GM18909 (cell line): Measurements from ENCODE around the gene KRT24.
A peak's percentile ranks its signal among the peaks of the same experiment; 100 is the strongest.

Experiments used
- ATAC-seq: cut with Tn5 transposase; IDR thresholded peaks from one replicate; pipeline ENCODE4 v1.9.1; 2021; ENCODE audit warnings: mild to moderate bottlenecking; ENCODE audit not compliant: unreplicated experiment, poor library complexity

The KRT24 gene

DNA sequence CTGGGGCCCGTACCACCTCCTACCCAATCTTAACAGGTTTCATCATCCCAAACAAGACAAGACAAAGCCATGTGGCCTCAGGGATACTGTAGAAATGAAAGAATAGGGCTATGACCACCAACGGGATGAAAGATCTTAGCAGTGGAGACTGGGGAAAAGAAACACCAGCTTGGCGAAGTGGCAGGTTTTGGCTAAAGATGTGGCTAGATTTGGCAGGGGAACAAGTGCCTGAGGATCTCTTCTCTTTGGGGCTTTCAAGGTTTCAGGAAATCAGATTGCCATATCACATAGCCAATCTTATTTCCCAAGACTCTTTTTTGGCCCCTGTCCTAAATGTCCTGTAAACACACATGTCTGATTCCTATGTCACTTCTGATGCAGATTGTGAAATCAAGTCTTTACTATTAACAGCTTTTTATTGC is 6.9 kb downstream of the KRT24 start:
- no peak for ATAC-seq

- ATAC-seq: no peak
These were observed 7.6 kb downstream of the KRT24 start for GRCh38 chr17:40695874-40696472.

- ATAC-seq: no peak
These were observed 9.0 kb downstream of the KRT24 start for GRCh38 chr17:40694584-40694983.

GRCh38 chr17:40687106-40687505 is 16.4 kb downstream of the KRT24 start:
- ATAC-seq: no peak

- no peak for ATAC-seq
These were observed 17.4 kb downstream of the KRT24 start for GRCh38 chr17:40686192-40686591.

- ATAC-seq: no peak
These were observed 22.6 kb downstream of the KRT24 start for GRCh38 chr17:40680998-40681397.

- ATAC-seq: no peak
These were observed 24.0 kb downstream of the KRT24 start for GRCh38 chr17:40679523-40679907.

GRCh38 chr17:40678902-40679522 is 24.5 kb downstream of the KRT24 start:
- no peak for ATAC-seq

DNA sequence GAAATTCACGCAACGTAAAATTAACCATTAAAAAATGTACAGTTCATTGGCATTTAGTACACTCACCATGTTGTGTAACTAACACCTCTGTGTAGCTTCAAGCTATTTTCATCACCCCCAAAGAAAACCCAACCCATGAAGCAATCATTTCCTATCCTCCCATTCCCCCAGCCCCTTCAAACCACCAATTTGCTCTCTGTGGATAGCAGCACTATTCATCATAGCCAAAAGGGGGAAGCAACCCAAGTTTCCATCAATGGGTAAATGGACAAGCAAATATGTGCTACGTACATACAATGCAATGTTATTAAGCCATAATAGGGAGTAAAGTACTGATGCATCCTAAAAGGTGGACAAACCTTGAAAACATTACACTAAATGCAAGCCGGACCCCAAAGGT is 27.6 kb downstream of the KRT24 start:
- ATAC-seq: no peak

GRCh38 chr17:40672654-40673053 is 30.9 kb downstream of the KRT24 start:
- no peak for ATAC-seq

GRCh38 chr17:40671282-40671681 is 32.3 kb downstream of the KRT24 start:
- no peak for ATAC-seq

DNA sequence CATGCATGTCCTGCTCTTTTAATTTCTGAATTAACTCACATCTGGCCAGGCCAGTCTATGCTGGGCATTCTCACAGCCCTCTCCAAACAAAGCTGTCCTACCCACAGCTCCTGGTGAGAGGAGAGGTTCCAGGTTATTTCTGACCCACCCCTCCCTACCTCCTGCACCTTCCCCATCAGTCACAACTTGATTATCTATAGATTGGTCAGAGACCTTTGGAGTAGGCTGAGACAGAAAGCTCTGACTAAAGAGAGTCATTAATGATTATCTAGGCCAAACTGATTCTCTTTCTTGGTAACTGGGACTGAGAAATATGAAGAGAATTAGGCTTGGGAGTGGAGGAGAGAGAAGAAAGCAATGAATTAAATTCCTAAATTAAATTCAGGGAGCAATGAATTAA is 37.2 kb downstream of the KRT24 start:
- ATAC-seq: no peak

- no peak for ATAC-seq
These were observed 38.8 kb downstream of the KRT24 start, which contains the start of gene KRT222 for GRCh38 chr17:40664582-40665333. TSS of gene KRT222 (minus strand) at chr17:40665177. CDS start at chr17:40665099, 78 bp downstream.

DNA sequence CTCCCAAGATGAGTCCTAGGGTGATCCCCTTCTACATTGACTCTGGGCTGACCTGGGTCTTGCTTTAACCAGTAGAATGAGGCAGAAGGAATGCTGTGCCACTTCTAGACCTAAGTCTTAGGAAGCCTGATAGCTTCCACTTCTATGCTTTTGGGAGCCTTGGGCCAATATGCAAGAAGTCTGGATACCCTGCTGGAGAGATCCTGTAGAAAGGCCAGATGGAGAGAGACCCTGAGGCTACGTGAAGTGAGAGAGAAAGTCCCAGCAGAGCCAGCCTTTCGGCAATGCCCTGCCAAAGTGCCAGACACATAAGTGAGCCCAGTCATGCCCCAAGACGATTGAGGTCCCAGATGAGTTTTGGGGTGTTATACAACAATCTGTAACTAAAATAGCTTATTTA is 40.3 kb downstream of the KRT24 start:
- ATAC-seq: no peak

- ATAC-seq: no peak
These were observed 43.6 kb downstream of the KRT24 start for GRCh38 chr17:40659911-40660310.

- no peak for ATAC-seq
These were observed 45.2 kb downstream of the KRT24 start for GRCh38 chr17:40658396-40658795.

GRCh38 chr17:40651939-40652338 is 51.6 kb downstream of the KRT24 start:
- ATAC-seq: no peak

- peak; percentile 24 for ATAC-seq
These were observed 55.1 kb downstream of the KRT24 start for GRCh38 chr17:40648384-40648968.
